Caco-2 (cell line): ENCODE results near the gene GRB10. TPM values are rescaled to one million over a fixed set of nuclear protein-coding genes. Genes with fewer than 3 reads are reported as not detected.
"Not testable (repeated sequence)": the region's sequence is repeated elsewhere in the genome, so short reads cannot be mapped to it uniquely, and the experiment has no call there.

Experiments used
- BruUV-seq: library from RNA; stranded (reverse); fragments of 400-500 nt; replicated peaks from 2 replicates; lab custom pipeline; 2021; lab: Mats Ljungman, UMichigan
- CTCF ChIA-PET: fragments of 300-600 bp; sonication (Branson Sonifier 250); formaldehyde crosslinking; loops from one replicate; lab custom pipeline; 2022; ENCODE audit warnings: antibody characterized with exemption; lab: Charles Lee
- POLR2A ChIA-PET: fragments of 300-600 bp; sonication (Branson Sonifier 250); formaldehyde crosslinking; loops from one replicate; lab custom pipeline; 2022; ENCODE audit warnings: antibody characterized with exemption; lab: Charles Lee
- DNase-seq, 2 experiments: peaks; one replicate each; pipeline versions ENCODE4 v3.0.0 to v3.0.0-alpha.2; 2020 to 2022
- H3K27me3 ChIP-seq: replicated peaks from 2 replicates; pipeline ENCODE4 v1.6.0; 2011; ENCODE audit warnings: low read length; ENCODE audit not compliant: control insufficient read depth, insufficient read depth
- H3K36me3 ChIP-seq: 2 replicates; pipeline ENCODE4 v1.5.1; 2011; ENCODE audit warnings: low read length; ENCODE audit not compliant: control insufficient read depth, insufficient read depth
- H3K4me1 ChIP-seq: fragments of 250-450 bp; sonication (Bioruptor Pico); 2 replicates; pipeline ENCODE4 v1.5.1; 2020; ENCODE audit warnings: mild to moderate bottlenecking
- H3K4me3 ChIP-seq: 2 replicates; pipeline ENCODE4 v1.5.1; 2011; ENCODE audit warnings: low read depth, mild to moderate bottlenecking, control low read depth, low read length
- H3K9me3 ChIP-seq: fragments of 250-450 bp; sonication (Bioruptor Pico); 2 replicates; pipeline ENCODE4 v1.5.1; 2020; ENCODE audit warnings: mild to moderate bottlenecking, moderate library complexity
- H3K27ac Mint-ChIP-seq: one replicate; pipeline ENCODE4 v1.8.0; 2022; ENCODE audit warnings: mixed read lengths; ENCODE audit not compliant: unreplicated experiment
- H3K27me3 Mint-ChIP-seq: one replicate; pipeline ENCODE4 v1.8.0; 2022; ENCODE audit warnings: mixed read lengths; ENCODE audit not compliant: insufficient read depth, unreplicated experiment
- H3K36me3 Mint-ChIP-seq: one replicate; pipeline ENCODE4 v1.8.0; 2022; ENCODE audit warnings: mild to moderate bottlenecking, mixed read lengths; ENCODE audit not compliant: insufficient read depth, unreplicated experiment
- H3K4me1 Mint-ChIP-seq: one replicate; pipeline ENCODE4 v1.8.0; 2022; ENCODE audit warnings: low read depth, mixed read lengths; ENCODE audit not compliant: unreplicated experiment
- H3K4me3 Mint-ChIP-seq: one replicate; pipeline ENCODE4 v1.8.0; 2022; ENCODE audit warnings: mild to moderate bottlenecking, moderate library complexity, mixed read lengths; ENCODE audit not compliant: unreplicated experiment
- H3K9me3 Mint-ChIP-seq: one replicate; pipeline ENCODE4 v1.8.0; 2022; ENCODE audit warnings: mixed read lengths; ENCODE audit not compliant: unreplicated experiment
- CTCF ChIP-seq, 2 experiments: fragments of 200-600 bp in 1 of 2; IDR thresholded peaks; 1 replicate in 1 of 2; 2 replicates in 1 of 2; pipeline versions ENCODE4 v1.5.1 to v1.8.0; 2011 to 2022; ENCODE audit warnings: antibody characterized with exemption in 1 of 2, control low read depth in 1 of 2, inconsistent platforms in 1 of 2, low read depth in 1 of 2, low read length in 1 of 2, mild to moderate bottlenecking in 1 of 2, moderate library complexity in 1 of 2; ENCODE audit not compliant: insufficient read depth in 1 of 2, severe bottlenecking in 1 of 2, unreplicated experiment in 1 of 2
- intact Hi-C: fragments of 100-400 bp; cut with micrococcal nuclease; formaldehyde crosslinking; loops from one replicate; pipeline ENCODE4 v1.10.0; 2022; ENCODE audit not compliant: unreplicated experiment
- total RNA-seq: library from RNA; stranded (reverse); gene quantifications from 2 replicates; pipeline ENCODE4 v1.2.3, GENCODE V29; 2022

GRB10 gene
- total RNA-seq, 1 experiment from 2014 or later = 79.3 TPM

DNA sequence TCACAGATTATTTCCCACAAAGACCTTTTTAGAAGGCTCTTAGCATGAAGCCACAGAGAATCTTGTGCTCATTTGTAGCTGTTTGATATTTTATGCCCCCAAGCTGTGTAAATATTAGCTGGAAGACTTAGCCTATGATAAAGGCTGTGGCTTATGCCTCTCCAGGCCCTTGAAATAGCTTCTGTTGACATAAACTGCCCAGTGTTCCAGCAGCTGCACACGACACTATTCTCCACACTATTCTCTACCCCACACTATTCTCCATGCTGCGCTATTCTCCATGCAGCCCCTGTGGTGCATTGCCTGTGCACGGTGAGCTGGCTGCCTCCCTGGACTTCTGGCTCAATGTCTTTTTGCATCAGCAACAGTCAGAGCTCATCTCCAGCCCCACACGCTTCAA is 230.6 kb downstream of the GRB10 start:
- Mint-ChIP-seq H3K4me3 (no peak overlapping the region), H3K27me3 (no peaks in the 10 kb centered on the region), H3K4me1 (peaks cover 37% of the 10 kb centered on the region), H3K27ac (no peak overlapping the region), H3K36me3 (peaks cover 11% of the 10 kb centered on the region), H3K9me3 (no peaks in the 10 kb centered on the region)
- intact Hi-C loops = loop anchor here (2.0 kb wide), 1 partner anchor 23 kb away; no protein-coding TSS in a partner anchor
- POLR2A ChIA-PET = interaction anchor here (0.5 to 1.2 kb wide), 3 partner anchors 13 to 609 kb away, joined by 3 to 4 read pairs (median 3); partner anchors contain the start of gene DDC
- no peak overlapping the region for H3K4me3 ChIP-seq
- peak in 1 of 2 experiments; percentile 29 for DNase-seq
- peaks cover 1% of the 10 kb centered on the region; the same call in 1 of the 2 replicates for H3K36me3 ChIP-seq
- no peaks in the 10 kb centered on the region for H3K9me3 ChIP-seq
- H3K27me3 ChIP-seq = no peaks in the 10 kb centered on the region
- TF ChIP-seq CTCF (IDR thresholded peaks at IDR 0.05; ENCODE audit: insufficient read depth in 1 of 2, low read depth in 1 of 2, low read length in 1 of 2, severe bottlenecking in 1 of 2, unreplicated experiment in 1 of 2) = no peak
- no TSS peak for BruUV-seq
- peaks cover 53% of the 10 kb centered on the region for H3K4me1 ChIP-seq
- CTCF ChIA-PET = interaction anchor here (0.8 to 1.0 kb wide), 3 partner anchors 13 to 84 kb away, joined by 3 to 4 read pairs (median 3); no protein-coding TSS in a partner anchor

GRCh38 chr7:50545613-50546012 is 237.1 kb downstream of the GRB10 start:
- H3K4me3 Mint-ChIP-seq, H3K27me3 Mint-ChIP-seq, H3K4me1 ChIP-seq, H3K4me3 ChIP-seq, DNase-seq, H3K27ac Mint-ChIP-seq, BruUV-seq, H3K9me3 Mint-ChIP-seq, H3K27me3 ChIP-seq, H3K36me3 ChIP-seq, intact Hi-C loops, H3K9me3 ChIP-seq, CTCF ChIA-PET, H3K4me1 Mint-ChIP-seq, POLR2A ChIA-PET: not testable (repeated sequence)
- peaks cover 27% of the 10 kb centered on the region for H3K36me3 Mint-ChIP-seq

DNA sequence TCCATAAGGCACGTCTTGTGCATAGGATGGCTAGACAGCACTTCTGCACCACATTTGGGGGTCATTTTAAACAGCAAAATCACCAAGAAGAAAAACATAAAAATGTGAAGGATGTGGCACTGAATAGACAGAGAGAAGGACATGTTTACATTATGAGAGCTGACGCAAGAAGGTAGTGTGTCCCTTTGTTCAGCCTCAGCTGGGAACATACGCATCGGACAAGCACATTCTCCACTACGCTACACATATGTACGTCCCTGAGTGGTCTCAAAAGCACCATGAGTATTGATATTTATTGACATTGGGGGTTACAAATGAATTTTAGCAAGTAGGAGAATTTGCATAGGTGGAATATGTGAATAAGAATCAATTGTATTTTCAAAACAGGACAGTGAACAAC is 237.7 kb downstream of the GRB10 start:
- Mint-ChIP-seq H3K27ac (no peak overlapping the region), H3K4me1 (no peaks in the 10 kb centered on the region), H3K27me3 (no peaks in the 10 kb centered on the region), H3K4me3 (no peak overlapping the region), H3K36me3 (peaks cover 33% of the 10 kb centered on the region), H3K9me3 (no peaks in the 10 kb centered on the region)
- no peaks in the 10 kb centered on the region for H3K9me3 ChIP-seq
- H3K36me3 ChIP-seq = peaks cover 3% of the 10 kb centered on the region; the same call in 1 of the 2 replicates
- ChIA-PET CTCF (no interaction called here), POLR2A (no interaction called here)
- no peaks in the 10 kb centered on the region for H3K4me1 ChIP-seq
- no peaks in the 10 kb centered on the region for H3K27me3 ChIP-seq
- BruUV-seq = no TSS peak
- no peak for DNase-seq
- no peak overlapping the region for H3K4me3 ChIP-seq
- intact Hi-C loops = no loop called here
- TF ChIP-seq CTCF (IDR thresholded peaks at IDR 0.05; ENCODE audit: insufficient read depth in 1 of 2, low read depth in 1 of 2, low read length in 1 of 2, severe bottlenecking in 1 of 2, unreplicated experiment in 1 of 2) = no peak
